Measurements from ENCODE around the gene NPIPB6.

DNA sequence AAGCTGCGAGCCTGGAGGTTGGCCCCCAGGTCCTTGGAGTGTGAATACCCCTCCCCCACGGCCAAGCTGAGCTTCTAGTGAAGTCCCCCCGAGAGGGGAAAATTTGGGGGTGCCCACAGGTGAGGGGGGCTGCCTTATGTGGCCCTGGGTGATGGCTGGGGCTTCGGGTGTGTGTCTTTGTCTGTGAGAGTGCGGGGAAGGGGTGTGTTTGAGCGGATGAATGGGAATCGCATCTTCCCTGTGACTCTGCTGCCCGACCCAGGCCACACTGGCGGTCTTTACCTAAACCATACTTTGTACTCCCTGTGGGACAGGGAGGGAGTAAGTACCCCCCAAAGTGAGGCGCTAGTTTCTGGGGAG lies 69.7 kb downstream of the NPIPB6 start:
- no peak for TF ChIP-seq POLR2A (IDR thresholded peaks at IDR 0.05; ENCODE audit: low read length)
- TF ChIP-seq GATA1 (IDR thresholded peaks at IDR 0.05; ENCODE audit: low read depth, low read length): no peak

Measured in erythroblast (primary cell).